ENCODE data around the gene WNT3A.

The WNT3A gene

GRCh38 chr1:228073061-228073856, 66.5 kb downstream of the WNT3A start:
- no peak for DNase-seq

GRCh38 chr1:228073857-228074545, 67.2 kb downstream of the WNT3A start:
- no peak for DNase-seq

GRCh38 chr1:228074954-228075730, 68.3 kb downstream of the WNT3A start:
- DNase-seq = no peak

- no peak for DNase-seq
These were observed 69.0 kb downstream of the WNT3A start for GRCh38 chr1:228075801-228076271.

- DNase-seq = no peak
These were observed 70.1 kb downstream of the WNT3A start for GRCh38 chr1:228076796-228077430.

GRCh38 chr1:228077565-228078330, 71.0 kb downstream of the WNT3A start:
- no peak for DNase-seq

- DNase-seq = no peak
These were observed 72.2 kb downstream of the WNT3A start for GRCh38 chr1:228079013-228079412.

GRCh38 chr1:228079601-228080263, 72.9 kb downstream of the WNT3A start:
- no peak for DNase-seq

- no peak for DNase-seq
These were observed 74.3 kb downstream of the WNT3A start for GRCh38 chr1:228081144-228081543.

- DNase-seq = no peak
These were observed 74.9 kb downstream of the WNT3A start for GRCh38 chr1:228081578-228082213.

- peak; percentile 89 for DNase-seq
These were observed 75.6 kb downstream of the WNT3A start, which contains the start of gene ARF1 for GRCh38 chr1:228082214-228082917. Gene ARF1 (plus strand): TSS chr1:228082708. CDS start chr1:228097115, 14,407 bp downstream.

GRCh38 chr1:228082918-228083870, 76.4 kb downstream of the WNT3A start:
- peak; percentile 30 for DNase-seq

- DNase-seq = no peak
These were observed 77.1 kb downstream of the WNT3A start for GRCh38 chr1:228083871-228084278.

- no peak for DNase-seq
These were observed 77.5 kb downstream of the WNT3A start for GRCh38 chr1:228084325-228084724.

- no peak for DNase-seq
These were observed 78.0 kb downstream of the WNT3A start for GRCh38 chr1:228084797-228085196.

- no peak for DNase-seq
These were observed 78.6 kb downstream of the WNT3A start for GRCh38 chr1:228085287-228085951.

- no peak for DNase-seq
These were observed 81.0 kb downstream of the WNT3A start for GRCh38 chr1:228087771-228088251.
